Endometrial microvascular endothelial cells (primary cell): ENCODE data around the gene SLC22A23. TPM values are rescaled to one million over a fixed set of nuclear protein-coding genes. Genes with fewer than 3 reads are reported as not detected.

Experiments used
- in situ Hi-C: cut with HindIII; loops from 2 replicates; pipeline ENCODE4 v1.10.0; 2017; ENCODE audit warnings: low sequenced_read_pairs, low pct_unique_long_range_greater_than_20kb; ENCODE audit errors: inconsistent ontology term
- total RNA-seq: library from RNA; depleted of rRNA; stranded (reverse); fragments of >200 nt; gene quantifications from one replicate; pipeline ENCODE4 v1.2.3, GENCODE V29; 2015; ENCODE audit errors: inconsistent ontology term

The SLC22A23 gene
- total RNA-seq, 1 donor from 2014 or later: 5.8 TPM

DNA sequence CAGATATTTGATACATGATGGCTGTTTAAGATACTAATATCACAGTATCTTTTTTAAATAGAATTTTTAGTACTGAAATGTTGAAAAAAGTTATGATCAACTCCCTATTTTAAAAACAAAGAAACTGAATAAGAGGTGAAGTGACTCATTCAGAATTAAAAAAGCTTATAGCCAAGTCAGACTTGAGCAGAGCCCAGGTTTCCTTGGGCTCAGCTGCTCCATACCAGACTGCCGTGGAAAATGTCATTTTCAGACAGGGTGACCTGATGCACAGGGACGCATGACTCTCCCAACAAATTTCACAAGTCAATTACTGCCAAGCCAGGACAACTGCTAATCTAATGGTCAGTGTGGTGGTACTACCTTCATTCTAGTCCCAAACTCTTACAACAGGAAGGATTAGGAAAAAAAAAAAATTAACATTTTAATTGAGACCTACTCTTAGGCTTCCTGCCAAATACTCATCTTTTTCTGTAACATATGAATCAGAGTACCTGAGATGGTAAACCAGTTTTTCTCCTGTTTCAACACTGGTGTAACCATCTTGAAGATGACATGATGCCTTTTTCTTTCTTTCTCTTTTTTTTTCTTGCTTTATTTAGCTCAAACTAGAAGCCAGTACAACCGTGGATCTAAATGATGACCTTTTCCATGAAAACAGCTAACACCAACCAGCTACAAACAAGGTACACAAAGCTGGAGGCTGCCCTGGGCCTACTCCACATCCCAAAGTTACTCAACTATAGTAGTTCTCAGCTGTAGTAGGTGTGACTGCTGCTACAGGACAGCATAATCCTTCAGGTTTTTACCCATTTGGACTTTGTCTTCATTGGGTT is 30.5 kb downstream of the SLC22A23 start:
- in situ Hi-C loops: no loop called here

DNA sequence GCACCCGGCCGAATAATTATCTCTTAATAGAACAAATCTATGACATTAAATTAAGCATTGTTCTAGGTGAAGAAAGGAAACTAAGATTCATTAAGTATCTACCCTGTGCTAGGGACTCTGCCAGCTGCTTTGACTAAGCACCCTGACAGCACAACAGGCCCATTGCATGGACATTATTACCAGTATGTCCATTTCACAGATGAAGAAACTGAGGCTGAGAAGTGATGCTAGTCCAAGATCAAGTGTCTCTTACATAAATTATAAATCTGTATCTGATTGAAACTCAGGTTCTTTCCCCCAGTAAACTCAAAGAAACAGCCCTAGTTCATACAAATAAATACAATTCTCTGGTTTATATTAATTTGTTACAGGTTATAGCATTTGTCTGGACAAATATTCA is 31.3 kb downstream of the SLC22A23 start:
- in situ Hi-C loops: no loop called here

- in situ Hi-C loops: loop anchor here (25.0 kb wide), 2 partner anchors 137 to 288 kb away; no protein-coding TSS in a partner anchor
These were observed 32.5 kb downstream of the SLC22A23 start for GRCh38 chr6:3424185-3424927.

GRCh38 chr6:3423439-3424184 is 33.2 kb downstream of the SLC22A23 start:
- in situ Hi-C loops: loop anchor here (25.0 kb wide), 2 partner anchors 136 to 289 kb away; no protein-coding TSS in a partner anchor

DNA sequence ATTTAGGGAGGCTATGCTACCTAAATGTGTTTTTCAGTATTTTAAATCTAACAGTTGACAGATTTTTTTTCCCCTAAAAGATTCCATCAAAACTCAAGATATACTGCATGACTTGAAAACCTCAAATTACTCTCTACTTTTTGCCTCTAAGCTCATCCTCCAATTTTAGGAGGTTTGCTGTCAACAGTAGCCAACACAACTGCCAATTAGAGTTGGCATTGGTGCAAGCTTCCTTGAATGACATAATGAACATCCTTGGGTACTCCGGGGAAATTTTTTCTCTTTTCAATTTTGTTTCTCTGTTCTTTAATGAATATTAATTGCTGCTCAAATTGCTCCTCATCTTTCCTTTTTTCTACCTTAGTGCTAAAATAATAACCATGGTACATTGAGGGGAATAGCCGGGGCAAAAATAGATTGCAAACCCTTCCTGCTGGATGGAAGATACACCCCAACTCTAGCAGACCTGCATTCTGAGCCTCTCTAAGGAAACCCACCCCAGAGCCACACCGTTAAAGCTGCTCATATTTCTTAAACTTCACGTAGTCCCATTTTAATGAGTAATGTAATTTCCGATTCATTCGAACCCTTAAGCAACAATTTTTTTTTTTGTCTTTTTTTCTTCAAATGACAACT is 34.3 kb downstream of the SLC22A23 start:
- in situ Hi-C loops: loop anchor here (25.0 kb wide), 2 partner anchors 135 to 290 kb away; no protein-coding TSS in a partner anchor

DNA sequence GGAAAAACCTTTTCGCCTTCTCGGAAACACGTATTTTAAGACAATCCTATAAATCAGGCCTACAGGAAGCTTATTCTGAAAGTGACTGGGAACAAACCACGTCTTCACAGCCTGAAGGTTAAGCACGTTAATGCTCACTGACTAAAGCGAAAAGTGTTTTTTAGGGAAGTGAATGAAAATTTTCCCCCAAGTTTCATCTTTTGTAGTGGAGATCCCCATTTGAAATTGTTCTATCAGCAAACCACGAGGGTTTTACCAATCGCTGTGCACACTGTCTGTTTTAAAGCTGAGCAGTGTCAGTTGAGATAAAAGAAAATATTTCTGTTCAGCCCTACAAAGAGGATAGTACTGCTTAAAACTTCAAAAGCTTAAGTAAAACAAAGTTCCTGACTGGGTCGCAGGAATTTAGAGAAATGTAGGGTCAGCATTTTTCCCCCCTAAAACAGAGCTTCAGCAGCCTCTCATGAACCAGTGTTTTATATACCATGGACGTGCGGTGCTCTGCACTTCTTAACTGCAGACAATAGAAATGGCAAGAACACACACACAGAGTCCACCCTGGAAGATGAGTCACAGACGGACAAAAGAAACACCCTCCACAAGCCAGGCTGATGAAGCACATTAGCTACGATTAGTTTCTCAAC is 34.9 kb downstream of the SLC22A23 start:
- in situ Hi-C loops: loop anchor here (25.0 kb wide), 2 partner anchors 135 to 290 kb away; no protein-coding TSS in a partner anchor

GRCh38 chr6:3421143-3421542 is 35.7 kb downstream of the SLC22A23 start:
- in situ Hi-C loops: loop anchor here (25.0 kb wide), 2 partner anchors 134 to 291 kb away; no protein-coding TSS in a partner anchor

DNA sequence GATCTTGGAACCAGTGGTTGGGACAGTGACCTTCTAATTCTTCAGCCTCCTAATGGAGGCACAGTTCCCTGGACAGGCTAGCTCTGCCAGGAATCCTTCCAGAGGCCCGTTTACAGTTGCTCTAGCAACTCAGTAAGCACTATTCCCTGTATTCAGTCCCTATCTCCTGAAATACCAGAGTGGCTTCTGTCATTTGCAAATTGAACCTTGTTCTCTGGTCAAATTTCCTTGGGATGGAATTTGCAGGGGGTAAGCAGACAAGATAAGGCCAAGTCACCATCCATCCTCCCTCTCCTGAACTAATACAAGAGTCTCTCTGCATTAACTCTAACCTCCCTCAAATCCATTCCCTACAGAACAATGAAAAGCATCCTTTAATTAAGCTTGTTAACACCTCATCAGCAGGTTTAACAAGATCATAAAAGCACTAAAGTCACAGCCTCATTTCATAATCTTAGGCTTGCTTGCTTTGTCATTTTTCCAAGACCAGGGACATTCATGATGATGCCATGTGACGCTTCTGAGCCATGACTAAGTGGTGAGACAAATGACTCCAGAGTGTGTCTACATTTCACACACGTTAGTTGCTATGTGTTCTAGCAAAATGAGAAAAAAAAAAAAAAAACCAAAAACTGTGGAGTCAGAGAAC is 37.1 kb downstream of the SLC22A23 start:
- in situ Hi-C loops: loop anchor here (25.0 kb wide), 2 partner anchors 132 to 293 kb away; no protein-coding TSS in a partner anchor

DNA sequence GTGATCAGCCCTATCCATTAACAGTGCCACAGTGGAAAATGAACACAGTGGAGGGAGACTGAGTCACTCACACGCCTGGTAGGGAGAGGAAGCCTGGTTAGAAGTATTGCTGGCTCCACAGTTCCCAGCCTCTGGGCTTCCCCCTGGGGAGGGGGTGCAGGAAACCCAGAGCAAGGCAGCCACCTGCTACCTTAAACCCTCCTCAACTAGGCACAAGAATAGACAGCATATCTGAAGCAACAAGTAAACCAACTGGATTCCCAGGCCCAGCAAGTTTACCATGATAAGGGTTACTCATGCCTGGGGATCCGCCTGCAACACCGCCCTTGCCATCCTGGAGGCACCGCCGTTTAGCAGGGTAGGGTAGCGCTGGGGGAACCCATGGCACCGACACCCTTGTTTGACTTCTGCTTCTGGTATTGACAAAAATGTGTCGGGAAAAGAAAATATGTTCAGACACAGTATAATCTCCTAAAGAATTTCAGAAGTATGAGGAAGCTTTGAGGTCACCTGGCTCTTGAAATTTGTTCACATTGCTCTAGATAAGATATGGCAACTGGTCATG is 38.3 kb downstream of the SLC22A23 start:
- in situ Hi-C loops: loop anchor here (25.0 kb wide), 2 partner anchors 131 to 294 kb away; no protein-coding TSS in a partner anchor

- in situ Hi-C loops: loop anchor here (25.0 kb wide), 2 partner anchors 130 to 295 kb away; no protein-coding TSS in a partner anchor
These were observed 39.4 kb downstream of the SLC22A23 start for GRCh38 chr6:3417473-3417872.

DNA sequence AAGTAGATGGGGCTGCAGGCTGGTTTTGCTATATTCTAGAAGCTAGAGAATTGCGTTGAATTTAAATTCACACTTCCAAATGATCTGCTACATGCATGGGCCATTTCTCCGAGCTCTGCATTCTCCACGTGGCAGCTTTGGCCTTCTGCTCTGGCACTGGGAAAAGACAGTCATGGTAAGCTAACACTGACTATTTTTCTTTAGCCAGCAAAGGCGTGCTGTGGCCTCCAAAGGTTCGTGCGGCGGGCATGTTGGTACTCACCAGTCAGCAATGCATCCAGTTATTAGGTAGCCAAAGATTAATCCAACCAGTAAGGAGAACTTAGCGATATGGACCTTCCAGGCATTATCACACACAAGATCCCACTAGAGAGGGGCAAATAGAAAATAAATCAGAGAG is 41.4 kb downstream of the SLC22A23 start:
- in situ Hi-C loops: loop anchor here (25.0 kb wide), 2 partner anchors 128 to 297 kb away; no protein-coding TSS in a partner anchor

DNA sequence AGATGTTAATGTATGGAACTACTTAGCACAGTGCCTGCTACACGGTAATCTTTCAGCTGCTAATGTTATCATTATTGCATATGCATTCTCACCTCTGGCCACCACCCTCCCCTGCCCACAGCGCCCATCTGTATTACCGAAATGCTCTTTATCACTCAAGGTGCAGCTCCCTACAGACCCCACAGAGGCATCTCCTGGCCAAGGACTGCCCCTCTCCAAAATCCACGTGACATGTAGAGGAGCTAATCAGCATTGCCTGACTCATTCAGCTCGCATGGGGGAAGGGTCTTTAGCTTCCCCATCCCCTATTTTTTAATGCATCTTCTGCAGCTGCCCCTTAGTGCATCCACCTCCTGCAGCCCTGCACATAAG is 41.8 kb downstream of the SLC22A23 start:
- in situ Hi-C loops: loop anchor here (25.0 kb wide), 2 partner anchors 128 to 297 kb away; no protein-coding TSS in a partner anchor

DNA sequence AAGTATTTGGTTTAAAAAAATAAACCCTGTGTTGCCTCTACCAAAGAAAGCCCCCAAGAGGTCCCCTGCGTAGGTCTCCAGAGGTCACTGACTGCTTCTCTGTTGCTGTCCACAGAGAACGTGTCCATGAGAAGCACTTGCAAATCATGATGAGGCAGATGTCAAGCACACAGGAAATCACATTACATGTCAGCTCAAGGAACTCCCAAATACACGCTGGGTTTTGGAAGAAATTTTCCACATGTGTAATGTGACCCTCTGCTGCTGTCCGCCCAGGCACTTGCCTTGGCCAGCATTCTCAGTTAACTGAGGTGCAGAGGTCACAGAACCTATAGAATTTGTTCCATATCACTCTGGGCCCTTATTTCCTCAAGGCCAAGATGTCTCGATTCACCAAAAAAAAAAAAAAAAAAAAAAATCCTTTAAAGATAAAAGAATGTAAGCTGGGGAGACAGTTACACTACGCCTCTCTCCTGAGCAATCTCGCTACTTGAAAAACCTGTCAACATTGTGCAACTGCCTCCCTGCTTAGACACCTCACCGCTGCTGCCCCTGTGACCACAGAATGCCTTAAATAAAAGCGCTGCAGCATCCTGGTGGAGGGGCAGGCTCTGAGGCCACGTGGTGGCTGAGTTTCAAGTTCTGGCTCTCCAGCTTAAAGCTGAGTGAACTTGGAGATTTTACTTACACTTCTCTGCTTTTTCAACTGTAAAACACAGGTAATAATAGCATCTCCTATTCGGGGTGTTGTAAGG is 42.3 kb downstream of the SLC22A23 start:
- in situ Hi-C loops: loop anchor here (25.0 kb wide), 2 partner anchors 127 to 298 kb away; no protein-coding TSS in a partner anchor

GRCh38 chr6:3413592-3413991 is 43.3 kb downstream of the SLC22A23 start:
- in situ Hi-C loops: loop anchor here (25.0 kb wide), 2 partner anchors 126 to 299 kb away; no protein-coding TSS in a partner anchor

GRCh38 chr6:3412779-3413500 is 43.9 kb downstream of the SLC22A23 start:
- in situ Hi-C loops: loop anchor here (25.0 kb wide), 2 partner anchors 126 to 299 kb away; no protein-coding TSS in a partner anchor
